ENCODE results near the gene SMPDL3B. TPM values are rescaled to one million over a fixed set of nuclear protein-coding genes. Genes with fewer than 3 reads are reported as not detected.

The SMPDL3B gene
- total RNA-seq, 1 experiment from 2014 or later: 51.3 TPM

- H3K4me1 ChIP-seq (ENCODE audit: insufficient read depth, low read length): no peaks in the 10 kb centered on the region; the same call in 1 of the 2 replicates
- no peak overlapping the region for H3T11ph ChIP-seq (ENCODE audit: low read length)
- peak overlapping the region; percentile 66 for H3K4me2 ChIP-seq (ENCODE audit: insufficient read depth, insufficient read length, low read length)
- H3K79me2 ChIP-seq (ENCODE audit: insufficient read depth, low read length): no peaks in the 10 kb centered on the region
- no peaks in the 10 kb centered on the region; a peak in 1 of 5 replicates for H3K9me3 Mint-ChIP-seq
- no peak for TF ChIP-seq CTCF (conservative IDR thresholded peaks at IDR 0.05)
- no peak overlapping the region for H2BK20ac ChIP-seq (ENCODE audit: low read depth, low read length, poor library complexity, severe bottlenecking)
- DNase-seq: no peak
- H3K36me3 Mint-ChIP-seq (ENCODE audit: insufficient read depth in 1 of 3, low read depth in 3 of 3): peaks cover 15 to 44% (median 38%) of the 10 kb centered on the region in 3 experiments; a peak in 6 of 7 replicates
- no peak overlapping the region for H3K56ac ChIP-seq (ENCODE audit: insufficient read length, low read depth, low read length)
- H2BK5ac ChIP-seq (ENCODE audit: insufficient read length, low read length): no peak overlapping the region
- H3K23ac ChIP-seq (ENCODE audit: insufficient read length, low read depth, low read length): no peak overlapping the region
- WGBS (ENCODE audit: extremely low coverage, insufficient read length, low lambda C conversion rate): no CpG with 5 or more reads among the region's 13 CpGs
- no peak overlapping the region for H2AFZ ChIP-seq (ENCODE audit: low read length)
- H2BK12ac ChIP-seq (ENCODE audit: insufficient read length, low read depth, low read length): no peak overlapping the region
- H4K5ac ChIP-seq (ENCODE audit: insufficient read length, low read depth, low read length): no peak overlapping the region
- H4K8ac ChIP-seq (replicated peaks; ENCODE audit: insufficient read length, low read depth, low read length): no peak overlapping the region
- H3K4me1 Mint-ChIP-seq: peaks cover 20 to 26% of the 10 kb centered on the region in 2 experiments
- no peaks in the 10 kb centered on the region for H3K9me3 ChIP-seq (ENCODE audit: control insufficient read depth, low read depth, low read length)
- H2BK120ac ChIP-seq (ENCODE audit: low read depth, low read length, poor library complexity, severe bottlenecking): no peak overlapping the region
- no peak overlapping the region for H3K4ac ChIP-seq (ENCODE audit: low read depth, low read length)
- peak overlapping the region; percentile 72 to 83 for H3K4me3 Mint-ChIP-seq
- no peak overlapping the region for H3K14ac ChIP-seq (ENCODE audit: insufficient read depth, low read length)
- no peak overlapping the region for H3K27ac ChIP-seq (ENCODE audit: insufficient read length, low read depth, low read length)
- peaks cover 4% of the 10 kb centered on the region for H3K23me2 ChIP-seq (ENCODE audit: insufficient read length, low read depth, low read length, poor library complexity, severe bottlenecking)
- H3K79me1 ChIP-seq (ENCODE audit: insufficient read depth, low read depth, low read length, poor library complexity, severe bottlenecking): no peaks in the 10 kb centered on the region
- no peak overlapping the region for H2BK15ac ChIP-seq (ENCODE audit: low read depth, low read length)
- peak overlapping the region in 1 of 3 experiments; percentile 16; a peak in 1 of 7 replicates for H3K27ac Mint-ChIP-seq
- H4K91ac ChIP-seq (ENCODE audit: insufficient read length, low read depth, low read length): no peak overlapping the region
- no peak overlapping the region for H3K18ac ChIP-seq (ENCODE audit: insufficient read length, low read depth, low read length)
- no peak overlapping the region for H3K9ac ChIP-seq (ENCODE audit: extremely low read depth, insufficient read length, low read length)
- H4K20me1 ChIP-seq (ENCODE audit: control insufficient read depth, insufficient read depth, insufficient read length): no peaks in the 10 kb centered on the region
- no peak overlapping the region for H2AK5ac ChIP-seq (ENCODE audit: insufficient read length, low read length)
- H3K27me3 Mint-ChIP-seq (ENCODE audit: low read depth): no peaks in the 10 kb centered on the region
- H3K27me3 ChIP-seq (ENCODE audit: insufficient read depth, low read length): no peaks in the 10 kb centered on the region
Measured at GRCh38 chr1:27960762-27961645, 26.2 kb downstream of the SMPDL3B start.
